ENCODE data around the gene PSMB7. TPM values are rescaled to one million over a fixed set of nuclear protein-coding genes. Genes with fewer than 3 reads are reported as not detected.

PSMB7 gene
- 179 TPM for polyA plus RNA-seq (2013, experiment 1 of 2)
- polyA plus RNA-seq (2013, experiment 2 of 2): 183 TPM

DNA sequence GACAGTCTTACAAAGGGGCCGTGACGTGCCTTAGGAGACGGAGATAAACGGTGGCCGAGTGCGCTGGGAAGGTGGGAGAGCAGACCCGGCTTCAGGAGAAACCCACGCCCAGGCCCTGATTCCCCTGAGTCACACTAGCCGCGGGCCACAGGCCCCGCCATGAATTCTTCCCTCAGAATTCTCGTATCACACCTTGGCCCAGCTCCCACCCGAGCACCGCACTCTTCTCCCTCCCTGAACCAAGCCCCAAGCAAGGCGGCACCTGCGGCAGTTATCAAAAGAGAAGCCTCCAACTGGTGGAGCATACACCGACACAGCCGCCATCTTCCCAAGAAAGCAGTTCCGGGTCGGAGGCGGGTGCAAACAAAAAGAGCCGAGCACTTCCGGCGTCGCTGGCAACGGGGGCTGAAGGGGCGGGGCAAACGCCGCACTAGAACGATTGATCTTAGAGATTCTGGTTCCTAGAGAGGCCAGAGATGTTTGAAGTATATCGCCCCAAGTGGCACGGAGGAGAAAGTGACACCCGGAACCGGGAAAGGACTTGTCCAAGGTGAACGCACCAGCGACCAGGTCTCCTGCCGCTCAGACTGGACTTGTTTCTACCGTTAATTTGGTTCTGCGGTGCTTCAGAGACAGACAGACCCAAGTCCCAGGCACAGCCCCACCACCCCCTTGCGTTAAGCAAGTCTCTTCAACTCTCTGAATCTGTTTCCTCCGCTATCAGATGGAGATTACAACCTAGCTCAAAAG is at the start of gene PSMB7:
TSS of gene PSMB7 (minus strand) at position 341 of the 750 bp plus-strand sequence. CDS start at position 324, 17 bp downstream.
- Histone ChIP-seq H3K79me1 (replicated peaks; ENCODE audit: low read length, poor library complexity, severe bottlenecking) (peaks cover 2% of the 10 kb centered on the region), H3K23ac (ENCODE audit: low read length in 2 of 2) (no peak within 1 kb of the TSS), H3K27me3 (ENCODE audit: control insufficient read depth in 1 of 2, insufficient read depth in 1 of 2, low read length in 2 of 2) (no peaks in the 10 kb centered on the region), H2BK15ac (ENCODE audit: low read depth, poor library complexity, severe bottlenecking) (peak within 1 kb of the TSS; percentile 36), H3K18ac (ENCODE audit: low read depth in 1 of 2, low read length in 2 of 2) (peak within 1 kb of the TSS; percentile 68 to 81), H3K27ac (ENCODE audit: low read length, poor library complexity, severe bottlenecking) (peak within 1 kb of the TSS; percentile 39), H4K91ac (ENCODE audit: low read length) (peak within 1 kb of the TSS; percentile 91), H3K9me3 (ENCODE audit: control insufficient read depth, low read length) (peaks cover 4% of the 10 kb centered on the region), H3K4me1 (ENCODE audit: control insufficient read depth, insufficient read depth, low read depth, low read length) (peaks cover 3% of the 10 kb centered on the region), H2BK120ac (ENCODE audit: low read depth, low read length) (peak within 1 kb of the TSS; percentile 27), H3K36me3 (ENCODE audit: control insufficient read depth in 1 of 2, insufficient read depth in 2 of 2, low read depth in 1 of 2, low read length in 2 of 2) (peaks cover 10 to 41% of the 10 kb centered on the region in 2 experiments), H3K4ac (ENCODE audit: low read depth in 1 of 2, low read length in 2 of 2) (peak within 1 kb of the TSS; percentile 53 to 77), H4K8ac (ENCODE audit: low read length) (peak within 1 kb of the TSS; percentile 95), H3K9ac (ENCODE audit: low read length) (peak within 1 kb of the TSS; percentile 98), H2AK5ac (ENCODE audit: low read length, severe bottlenecking) (peak within 1 kb of the TSS; percentile 53), H2BK5ac (ENCODE audit: low read depth, low read length, poor library complexity, severe bottlenecking) (no peak within 1 kb of the TSS), H2AFZ (ENCODE audit: low read depth, low read length) (no peak within 1 kb of the TSS), H3K4me3 (ENCODE audit: insufficient read depth in 1 of 2, low read depth in 1 of 2, low read length in 2 of 2) (peak within 1 kb of the TSS; percentile 84 to 99), H3K14ac (ENCODE audit: low read length in 2 of 2) (no peak within 1 kb of the TSS), H3K4me2 (ENCODE audit: low read length, poor library complexity, severe bottlenecking) (peak within 1 kb of the TSS; percentile 95), H2BK12ac (ENCODE audit: low read length in 2 of 2) (no peak within 1 kb of the TSS)
- peak; percentile 96 for DNase-seq
- 5% methylated on average over 40 of the region's 41 CpGs for WGBS

- Histone ChIP-seq H4K8ac (ENCODE audit: low read length) (no peak overlapping the region), H2AFZ (ENCODE audit: low read depth, low read length) (no peak overlapping the region), H3K27me3 (ENCODE audit: control insufficient read depth in 1 of 2, insufficient read depth in 1 of 2, low read length in 2 of 2) (peaks cover 10 to 50% of the 10 kb centered on the region in 2 experiments), H2BK12ac (ENCODE audit: low read length in 2 of 2) (no peak overlapping the region), H3K14ac (ENCODE audit: low read length in 2 of 2) (no peak overlapping the region), H3K4me2 (ENCODE audit: low read length, poor library complexity, severe bottlenecking) (no peak overlapping the region), H3K4ac (ENCODE audit: low read depth in 1 of 2, low read length in 2 of 2) (no peak overlapping the region), H2BK5ac (ENCODE audit: low read depth, low read length, poor library complexity, severe bottlenecking) (no peak overlapping the region), H4K91ac (ENCODE audit: low read length) (no peak overlapping the region), H3K9ac (ENCODE audit: low read length) (no peak overlapping the region), H3K79me1 (replicated peaks; ENCODE audit: low read length, poor library complexity, severe bottlenecking) (no peaks in the 10 kb centered on the region), H3K9me3 (ENCODE audit: control insufficient read depth, low read length) (peaks cover 7% of the 10 kb centered on the region), H3K27ac (ENCODE audit: low read length, poor library complexity, severe bottlenecking) (no peak overlapping the region), H2AK5ac (ENCODE audit: low read length, severe bottlenecking) (no peak overlapping the region), H3K4me1 (ENCODE audit: control insufficient read depth, insufficient read depth, low read depth, low read length) (no peaks in the 10 kb centered on the region), H2BK120ac (ENCODE audit: low read depth, low read length) (no peak overlapping the region), H2BK15ac (ENCODE audit: low read depth, poor library complexity, severe bottlenecking) (no peak overlapping the region), H3K36me3 (ENCODE audit: control insufficient read depth in 1 of 2, insufficient read depth in 2 of 2, low read depth in 1 of 2, low read length in 2 of 2) (no peaks in the 10 kb centered on the region), H3K4me3 (ENCODE audit: insufficient read depth in 1 of 2, low read depth in 1 of 2, low read length in 2 of 2) (no peak overlapping the region), H3K23ac (ENCODE audit: low read length in 2 of 2) (no peak overlapping the region), H3K18ac (ENCODE audit: low read depth in 1 of 2, low read length in 2 of 2) (no peak overlapping the region)
- no peak for DNase-seq
- no CpG with 5 or more reads among the region's 1 CpG for WGBS
These were observed 47.5 kb upstream of the PSMB7 start for GRCh38 chr9:124462739-124463138.

- Histone ChIP-seq H3K27me3 (ENCODE audit: control insufficient read depth in 1 of 2, insufficient read depth in 1 of 2, low read length in 2 of 2) (peaks cover 22 to 56% of the 10 kb centered on the region in 2 experiments), H4K91ac (ENCODE audit: low read length) (no peak overlapping the region), H2AK5ac (ENCODE audit: low read length, severe bottlenecking) (no peak overlapping the region), H3K23ac (ENCODE audit: low read length in 2 of 2) (no peak overlapping the region), H2BK15ac (ENCODE audit: low read depth, poor library complexity, severe bottlenecking) (no peak overlapping the region), H3K4ac (ENCODE audit: low read depth in 1 of 2, low read length in 2 of 2) (no peak overlapping the region), H3K18ac (ENCODE audit: low read depth in 1 of 2, low read length in 2 of 2) (no peak overlapping the region), H4K8ac (ENCODE audit: low read length) (no peak overlapping the region), H3K27ac (ENCODE audit: low read length, poor library complexity, severe bottlenecking) (no peak overlapping the region), H3K36me3 (ENCODE audit: control insufficient read depth in 1 of 2, insufficient read depth in 2 of 2, low read depth in 1 of 2, low read length in 2 of 2) (no peaks in the 10 kb centered on the region), H2BK12ac (ENCODE audit: low read length in 2 of 2) (no peak overlapping the region), H3K9me3 (ENCODE audit: control insufficient read depth, low read length) (peaks cover 7% of the 10 kb centered on the region), H2BK5ac (ENCODE audit: low read depth, low read length, poor library complexity, severe bottlenecking) (no peak overlapping the region), H2BK120ac (ENCODE audit: low read depth, low read length) (no peak overlapping the region), H3K4me3 (ENCODE audit: insufficient read depth in 1 of 2, low read depth in 1 of 2, low read length in 2 of 2) (no peak overlapping the region), H3K14ac (ENCODE audit: low read length in 2 of 2) (no peak overlapping the region), H3K79me1 (replicated peaks; ENCODE audit: low read length, poor library complexity, severe bottlenecking) (no peaks in the 10 kb centered on the region), H3K4me1 (ENCODE audit: control insufficient read depth, insufficient read depth, low read depth, low read length) (peaks cover 2% of the 10 kb centered on the region), H3K4me2 (ENCODE audit: low read length, poor library complexity, severe bottlenecking) (no peak overlapping the region), H2AFZ (ENCODE audit: low read depth, low read length) (no peak overlapping the region), H3K9ac (ENCODE audit: low read length) (no peak overlapping the region)
- no peak for DNase-seq
- 88% methylated on average over 9 of the region's 9 CpGs for WGBS
These were observed 43.2 kb upstream of the PSMB7 start for GRCh38 chr9:124458441-124458840.

GRCh38 chr9:124457887-124458431 is 42.7 kb upstream of the PSMB7 start:
- no peak overlapping the region for H2AFZ ChIP-seq (ENCODE audit: low read depth, low read length)
- no peak overlapping the region for H2BK5ac ChIP-seq (ENCODE audit: low read depth, low read length, poor library complexity, severe bottlenecking)
- no peak overlapping the region for H2BK120ac ChIP-seq (ENCODE audit: low read depth, low read length)
- H4K91ac ChIP-seq (ENCODE audit: low read length): no peak overlapping the region
- no peak overlapping the region for H3K18ac ChIP-seq (ENCODE audit: low read depth in 1 of 2, low read length in 2 of 2)
- 81% methylated on average over 8 of the region's 8 CpGs for WGBS
- H3K36me3 ChIP-seq (ENCODE audit: control insufficient read depth in 1 of 2, insufficient read depth in 2 of 2, low read depth in 1 of 2, low read length in 2 of 2): no peaks in the 10 kb centered on the region
- no peak overlapping the region for H4K8ac ChIP-seq (ENCODE audit: low read length)
- peaks cover 7% of the 10 kb centered on the region for H3K4me1 ChIP-seq (ENCODE audit: control insufficient read depth, insufficient read depth, low read depth, low read length)
- H3K79me1 ChIP-seq (replicated peaks; ENCODE audit: low read length, poor library complexity, severe bottlenecking): no peaks in the 10 kb centered on the region
- H3K4me2 ChIP-seq (ENCODE audit: low read length, poor library complexity, severe bottlenecking): no peak overlapping the region
- no peak overlapping the region for H2BK12ac ChIP-seq (ENCODE audit: low read length in 2 of 2)
- H2BK15ac ChIP-seq (ENCODE audit: low read depth, poor library complexity, severe bottlenecking): no peak overlapping the region
- H3K4ac ChIP-seq (ENCODE audit: low read depth in 1 of 2, low read length in 2 of 2): no peak overlapping the region
- no peak overlapping the region for H3K4me3 ChIP-seq (ENCODE audit: insufficient read depth in 1 of 2, low read depth in 1 of 2, low read length in 2 of 2)
- no peak overlapping the region for H3K23ac ChIP-seq (ENCODE audit: low read length in 2 of 2)
- H3K14ac ChIP-seq (ENCODE audit: low read length in 2 of 2): peak overlapping the region in 1 of 2 experiments; percentile 71
- H3K27me3 ChIP-seq (ENCODE audit: control insufficient read depth in 1 of 2, insufficient read depth in 1 of 2, low read length in 2 of 2): peaks cover 22 to 60% of the 10 kb centered on the region in 2 experiments
- no peak overlapping the region for H3K9ac ChIP-seq (ENCODE audit: low read length)
- H3K9me3 ChIP-seq (ENCODE audit: control insufficient read depth, low read length): peaks cover 2% of the 10 kb centered on the region
- DNase-seq: no peak
- H2AK5ac ChIP-seq (ENCODE audit: low read length, severe bottlenecking): no peak overlapping the region
- H3K27ac ChIP-seq (ENCODE audit: low read length, poor library complexity, severe bottlenecking): no peak overlapping the region

Measured in mesenchymal stem cell (in vitro differentiated cells and primary cell).